Osteoblast (primary cell): ENCODE results near the gene FLNC. TPM values are rescaled to one million over a fixed set of nuclear protein-coding genes. Genes with fewer than 3 reads are reported as not detected.

ENCODE experiments used
- DNase-seq: peaks from one replicate; pipeline ENCODE4 v3.0.0; 2011; ENCODE audit warnings: low spot score, mixed read lengths; ENCODE audit not compliant: insufficient read length; ENCODE audit errors: missing footprints
- H2AFZ ChIP-seq: 2 replicates; pipeline ENCODE4 v1.6.0; 2011; ENCODE audit warnings: mild to moderate bottlenecking, low read length
- H3K27ac ChIP-seq: 2 replicates; pipeline ENCODE4 v1.5.1; 2011; ENCODE audit warnings: mild to moderate bottlenecking, low read depth, low read length, moderate library complexity
- H3K27me3 ChIP-seq: 2 replicates; pipeline ENCODE4 v1.6.0; 2012; ENCODE audit warnings: mild to moderate bottlenecking, control low read depth, inconsistent platforms, low read length, moderate library complexity; ENCODE audit not compliant: insufficient read depth
- H3K36me3 ChIP-seq: 2 replicates; pipeline ENCODE4 v1.5.1; 2011; ENCODE audit warnings: mild to moderate bottlenecking, low read length, control low read depth, moderate library complexity; ENCODE audit not compliant: insufficient read depth
- H3K4me1 ChIP-seq: 2 replicates; pipeline ENCODE4 v1.5.1; 2011; ENCODE audit warnings: mild to moderate bottlenecking, low read length, control low read depth, moderate library complexity; ENCODE audit not compliant: insufficient read depth
- H3K4me2 ChIP-seq: 2 replicates; pipeline ENCODE4 v1.6.0; 2011; ENCODE audit warnings: mild to moderate bottlenecking, low read length; ENCODE audit not compliant: insufficient read depth
- H3K4me3 ChIP-seq: fragments of 200-600 bp; sonication (generic); 3 replicates; pipeline ENCODE4 v1.5.1; 2012; ENCODE audit warnings: mild to moderate bottlenecking, low read length, inconsistent platforms; ENCODE audit not compliant: insufficient read depth
- H3K79me2 ChIP-seq: 2 replicates; pipeline ENCODE4 v1.6.0; 2012; ENCODE audit warnings: mild to moderate bottlenecking, low read length, control low read depth, inconsistent platforms; ENCODE audit not compliant: insufficient read depth
- H3K9me3 ChIP-seq: 2 replicates; pipeline ENCODE4 v1.5.1; 2011; ENCODE audit warnings: low read depth, low read length, control low read depth
- H4K20me1 ChIP-seq: 2 replicates; pipeline ENCODE4 v1.6.0; 2012; ENCODE audit warnings: mild to moderate bottlenecking, low read length, control low read depth; ENCODE audit not compliant: insufficient read depth
- CTCF ChIP-seq: IDR thresholded peaks from 2 replicates; pipeline ENCODE4 v1.5.1; 2011; ENCODE audit warnings: mild to moderate bottlenecking, low read depth, low read length, moderate library complexity; ENCODE audit errors: extremely low read depth
- total RNA-seq: library from RNA; depleted of rRNA; stranded (reverse); fragments of >200 nt; gene quantifications from 2 replicates; pipeline ENCODE4 v1.2.3, GENCODE V29; 2012

The FLNC gene
- total RNA-seq, 1 donor = 130 TPM

GRCh38 chr7:128832880-128833147, 2.6 kb downstream of the FLNC start:
- Histone ChIP-seq H3K27ac (peak overlapping the region; percentile 92), H3K4me3 (peak overlapping the region; percentile 95), H3K27me3 (no peaks in the 10 kb centered on the region), H3K4me1 (peaks cover 64% of the 10 kb centered on the region), H3K79me2 (peaks cover 73% of the 10 kb centered on the region), H4K20me1 (peaks cover 56% of the 10 kb centered on the region), H3K36me3 (peaks cover 32% of the 10 kb centered on the region), H3K4me2 (peak overlapping the region; percentile 90), H3K9me3 (no peaks in the 10 kb centered on the region), H2AFZ (no peak overlapping the region)
- peak; percentile 82 for DNase-seq
- TF ChIP-seq CTCF = no peak

- Histone ChIP-seq H3K79me2 (peaks cover 77% of the 10 kb centered on the region), H3K4me1 (peaks cover 59% of the 10 kb centered on the region), H3K4me3 (peak overlapping the region; percentile 95), H3K27me3 (no peaks in the 10 kb centered on the region), H4K20me1 (peaks cover 59% of the 10 kb centered on the region), H3K36me3 (peaks cover 37% of the 10 kb centered on the region), H3K9me3 (no peaks in the 10 kb centered on the region), H3K27ac (peak overlapping the region; percentile 92), H2AFZ (no peak overlapping the region), H3K4me2 (peak overlapping the region; percentile 90)
- TF ChIP-seq CTCF = no peak
- DNase-seq = peak; percentile 99
These were observed 3.1 kb downstream of the FLNC start for GRCh38 chr7:128833148-128833945.

- Histone ChIP-seq H3K27ac (peak overlapping the region; percentile 92), H3K79me2 (peaks cover 82% of the 10 kb centered on the region), H4K20me1 (peaks cover 64% of the 10 kb centered on the region), H3K36me3 (peaks cover 43% of the 10 kb centered on the region), H2AFZ (no peak overlapping the region), H3K27me3 (no peaks in the 10 kb centered on the region), H3K4me3 (peak overlapping the region; percentile 95), H3K9me3 (no peaks in the 10 kb centered on the region), H3K4me1 (peaks cover 53% of the 10 kb centered on the region), H3K4me2 (peak overlapping the region; percentile 90)
- DNase-seq = no peak
- TF ChIP-seq CTCF = no peak
These were observed 3.7 kb downstream of the FLNC start for GRCh38 chr7:128833946-128834325.

- TF ChIP-seq CTCF = no peak
- H3K4me3 ChIP-seq = no peak overlapping the region
- H3K27me3 ChIP-seq = no peaks in the 10 kb centered on the region
- peak overlapping the region; percentile 84 for H3K27ac ChIP-seq
- peaks cover 93% of the 10 kb centered on the region for H3K79me2 ChIP-seq
- H3K36me3 ChIP-seq = peaks cover 57% of the 10 kb centered on the region
- H3K4me1 ChIP-seq = peaks cover 44% of the 10 kb centered on the region
- DNase-seq = peak; percentile 70
- peak overlapping the region; percentile 40 for H3K4me2 ChIP-seq
- peaks cover 73% of the 10 kb centered on the region for H4K20me1 ChIP-seq
- no peaks in the 10 kb centered on the region for H3K9me3 ChIP-seq
- no peak overlapping the region for H2AFZ ChIP-seq
These were observed 5.1 kb downstream of the FLNC start for GRCh38 chr7:128835231-128835751.
